Skin of body (tissue), 2 donors: ENCODE results near the gene ABCC6. TPM values are rescaled to one million over a fixed set of nuclear protein-coding genes. Genes with fewer than 3 reads are reported as not detected.

Experiments used
- DNase-seq: peaks from one replicate; lab custom pipeline; 2025; lab: John Stamatoyannopoulos, UW
- total RNA-seq: library from RNA; depleted of rRNA; stranded (reverse); fragments of >200 nt; gene quantifications from one replicate; pipeline ENCODE4 v1.2.3, GENCODE V29; 2014

Gene ABCC6
- total RNA-seq, 1 donor from 2014 or later, result 1.9 TPM

GRCh38 chr16:16143931-16144330 is 79.4 kb downstream of the ABCC6 start:
- DNase-seq, result no peak

- no peak for DNase-seq
Observed at GRCh38 chr16:16143038-16143763, 80.1 kb downstream of the ABCC6 start.

GRCh38 chr16:16141784-16142396 is 81.4 kb downstream of the ABCC6 start:
- DNase-seq, result no peak

GRCh38 chr16:16141141-16141540 is 82.2 kb downstream of the ABCC6 start:
- no peak for DNase-seq

GRCh38 chr16:16140537-16140936 is 82.8 kb downstream of the ABCC6 start:
- DNase-seq, result no peak

GRCh38 chr16:16139806-16140205 is 83.5 kb downstream of the ABCC6 start:
- DNase-seq, result no peak

- DNase-seq, result no peak
Observed at GRCh38 chr16:16139061-16139460, 84.2 kb downstream of the ABCC6 start.

- no peak for DNase-seq
Observed at GRCh38 chr16:16138034-16138635, 85.2 kb downstream of the ABCC6 start.

GRCh38 chr16:16137110-16137509 is 86.2 kb downstream of the ABCC6 start:
- no peak for DNase-seq

GRCh38 chr16:16136588-16136987 is 86.7 kb downstream of the ABCC6 start:
- no peak for DNase-seq

GRCh38 chr16:16133943-16134604 is 89.2 kb downstream of the ABCC6 start:
- DNase-seq, result no peak

GRCh38 chr16:16131659-16132058 is 91.6 kb downstream of the ABCC6 start:
- DNase-seq, result no peak

- DNase-seq, result no peak
Observed at GRCh38 chr16:16131204-16131603, 92.1 kb downstream of the ABCC6 start.

- peak; percentile 31 for DNase-seq
Observed at GRCh38 chr16:16127469-16128116, 95.7 kb downstream of the ABCC6 start.

- no peak for DNase-seq
Observed at GRCh38 chr16:16126896-16127295, 96.4 kb downstream of the ABCC6 start.

- DNase-seq, result no peak
Observed at GRCh38 chr16:16124974-16125373, 98.3 kb downstream of the ABCC6 start.

- no peak for DNase-seq
Observed at GRCh38 chr16:16124438-16124837, 98.9 kb downstream of the ABCC6 start.

- DNase-seq, result no peak
Observed at GRCh38 chr16:16122264-16122663, 101.0 kb downstream of the ABCC6 start.

- no peak for DNase-seq
Observed at GRCh38 chr16:16121185-16121727, 102.0 kb downstream of the ABCC6 start.

GRCh38 chr16:16120382-16121184 is 102.7 kb downstream of the ABCC6 start:
- no peak for DNase-seq

- DNase-seq, result no peak
Observed at GRCh38 chr16:16120044-16120381, 103.3 kb downstream of the ABCC6 start.
